ENCODE results near the gene SETDB1.
A peak's percentile ranks its signal among the peaks of the same experiment; 100 is the strongest.

The SETDB1 gene

DNA sequence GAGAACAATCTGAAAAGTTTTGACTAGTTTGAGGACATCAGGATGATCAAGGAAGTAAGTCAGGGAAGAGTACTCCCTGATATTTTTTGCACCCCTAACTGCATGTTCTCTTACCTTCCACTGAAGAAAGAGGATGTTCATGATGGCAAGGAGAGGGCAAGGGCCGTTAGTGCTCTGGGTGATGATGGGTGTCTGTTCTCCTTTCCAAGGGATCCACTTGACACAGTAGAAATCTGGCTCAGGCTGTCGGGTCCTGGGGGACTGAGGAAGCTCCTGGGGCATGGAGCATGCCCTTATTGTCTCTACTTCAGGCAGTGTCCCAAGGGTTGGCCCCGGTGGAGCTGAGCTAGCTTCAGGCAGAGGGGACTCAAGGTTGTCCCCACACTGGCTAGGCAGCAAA is 75.9 kb downstream of the SETDB1 start:
- TF ChIP-seq CTCF (IDR thresholded peaks at IDR 0.05; ENCODE audit: insufficient read depth, low read length, missing control alignments), result no peak
- H3K4me3 ChIP-seq (ENCODE audit: low read depth, low read length), result no peak overlapping the region
- DNase-seq (ENCODE audit: low read depth, low spot score), result no peak
- ChIA-PET CTCF (interaction anchor here (5.8 to 16.2 kb wide), 2 partner anchors 6 to 20 kb away, joined by 136 to 551 read pairs; partner anchors contain the start of genes ANXA9 and CERS2), POLR2A (no interaction called here)

- no peak for DNase-seq (ENCODE audit: low read depth, low spot score)
- H3K4me3 ChIP-seq (ENCODE audit: low read depth, low read length), result no peak overlapping the region
- no peak for TF ChIP-seq CTCF (IDR thresholded peaks at IDR 0.05; ENCODE audit: insufficient read depth, low read length, missing control alignments)
- ChIA-PET CTCF (interaction anchor here (5.8 to 16.2 kb wide), 2 partner anchors 7 to 21 kb away, joined by 136 to 551 read pairs; partner anchors contain the start of genes ANXA9 and CERS2), POLR2A (no interaction called here)
Observed at GRCh38 chr1:151002611-151003010, 76.4 kb downstream of the SETDB1 start.

DNA sequence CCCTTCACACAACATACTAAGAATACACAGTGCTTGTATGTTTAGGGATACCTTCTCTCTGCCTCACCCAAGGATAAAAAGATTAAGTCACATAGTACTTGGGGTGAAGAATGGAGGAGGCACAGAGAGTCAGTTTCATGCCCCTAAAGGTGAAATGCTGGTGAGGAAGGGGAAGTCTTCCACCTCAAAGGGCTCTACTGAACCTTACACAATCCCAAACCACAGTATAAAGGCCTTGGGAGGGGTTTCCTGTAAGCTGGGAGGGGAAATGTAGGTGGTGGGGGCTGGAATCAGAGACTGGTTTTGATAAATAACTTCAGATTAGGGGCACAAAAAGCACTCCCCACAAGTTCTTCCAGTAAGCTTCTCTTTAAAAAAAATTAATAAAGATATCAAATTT is 77.0 kb downstream of the SETDB1 start:
- ChIA-PET CTCF (interaction anchor here (0.6 to 16.2 kb wide), 3 partner anchors 7 to 49 kb away, joined by 3 to 551 read pairs (median 136); partner anchors contain the start of genes ANXA9 and CERS2), POLR2A (no interaction called here)
- no peak for TF ChIP-seq CTCF (IDR thresholded peaks at IDR 0.05; ENCODE audit: insufficient read depth, low read length, missing control alignments)
- no peak overlapping the region for H3K4me3 ChIP-seq (ENCODE audit: low read depth, low read length)
- DNase-seq (ENCODE audit: low read depth, low spot score), result no peak

DNA sequence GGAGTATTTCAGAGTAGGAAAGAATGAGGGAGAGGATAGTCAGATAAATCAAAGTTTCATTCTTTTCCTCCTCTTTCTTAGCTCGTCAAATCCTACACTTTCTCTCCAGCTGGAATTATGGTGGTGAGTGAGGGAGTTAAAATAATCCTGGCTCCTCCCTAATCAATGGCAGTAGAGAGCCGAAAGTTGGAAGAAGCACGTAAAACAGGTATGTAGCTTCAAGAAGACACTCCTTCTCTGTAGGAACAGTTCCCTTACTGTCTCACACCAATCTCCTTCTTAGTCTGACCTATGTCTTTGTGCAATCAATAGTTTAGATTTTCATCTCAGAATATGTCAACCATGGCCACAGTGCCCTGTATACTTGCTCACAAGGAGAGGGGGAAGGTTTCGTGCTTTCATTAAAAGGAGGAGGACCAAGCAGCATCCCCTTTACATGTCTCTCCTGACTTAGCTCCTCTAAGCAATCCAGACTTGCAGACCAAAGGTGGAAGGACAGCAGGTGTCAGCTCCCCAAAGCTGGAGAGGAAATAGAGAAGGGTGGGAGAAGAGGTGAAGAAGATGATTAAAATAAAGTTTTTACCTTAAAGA is 79.7 kb downstream of the SETDB1 start:
- no peak for TF ChIP-seq CTCF (IDR thresholded peaks at IDR 0.05; ENCODE audit: insufficient read depth, low read length, missing control alignments)
- CTCF ChIA-PET, result interaction anchor here (0.9 to 16.2 kb wide), 21 partner anchors 10 to 732 kb away, joined by 3 to 551 read pairs (median 4); partner anchors contain the start of genes ADAMTSL4, ANXA9 and CERS2
- no peak for DNase-seq (ENCODE audit: low read depth, low spot score)
- POLR2A ChIA-PET, result interaction anchor here (0.6 to 1.4 kb wide), 4 partner anchors 9 to 56 kb away, joined by 3 to 5 read pairs (median 3); partner anchors contain the start of gene CERS2
- peak overlapping the region; percentile 71 for H3K4me3 ChIP-seq (ENCODE audit: low read depth, low read length)

GRCh38 chr1:151006327-151007052 is 80.3 kb downstream of the SETDB1 start, which contains the start of gene MINDY1:
TSS of gene MINDY1 (minus strand) at chr1:151006902. CDS start at chr1:151002617, 4,285 bp downstream.
- ChIA-PET POLR2A (interaction anchor here (0.6 to 1.4 kb wide), 6 partner anchors 10 to 449 kb away, joined by 3 to 5 read pairs (median 3); partner anchors contain the start of gene CERS2), CTCF (interaction anchor here (0.6 to 16.2 kb wide), 27 partner anchors 11 to 733 kb away, joined by 3 to 551 read pairs (median 3); partner anchors contain the start of genes ADAMTSL4, ANXA9 and CERS2)
- no peak for DNase-seq (ENCODE audit: low read depth, low spot score)

More at GRCh38 chr1:151006327-151007052, 80.3 kb downstream of the SETDB1 start, which contains the start of gene MINDY1:
- peak within 1 kb of the TSS; percentile 71 for H3K4me3 ChIP-seq (ENCODE audit: low read depth, low read length)
- TF ChIP-seq CTCF (IDR thresholded peaks at IDR 0.05; ENCODE audit: insufficient read depth, low read length, missing control alignments), result peak; percentile 80

Measured in AG04449 (cell line).